Activated B cell treated with CpG ODN at 0.5 μM for 24 hours (primary cell): ENCODE data around the gene ALPL. TPM values are rescaled to one million over a fixed set of nuclear protein-coding genes. Genes with fewer than 3 reads are reported as not detected.

ENCODE experiments used
- ATAC-seq: fragments of 200-7000 bp; cut with Tn5 transposase; one replicate; pipeline ENCODE4 v1.10.0; 2021; ENCODE audit warnings: low read depth, mild to moderate bottlenecking, moderate library complexity
- CTCF ChIA-PET: fragments of 350-600 bp; sonication (Branson Sonifier 250); formaldehyde crosslinking; loops from one replicate; lab custom pipeline; 2021; ENCODE audit warnings: antibody characterized with exemption; lab: Charles Lee
- POLR2A ChIA-PET: fragments of 350-600 bp; sonication (Branson Sonifier 250); formaldehyde crosslinking; loops from one replicate; lab custom pipeline; 2021; ENCODE audit warnings: antibody characterized with exemption; lab: Charles Lee
- DNase-seq: peaks from one replicate; pipeline ENCODE4 v3.0.0; 2022
- H3K27ac Mint-ChIP-seq: one replicate; pipeline ENCODE4 v1.8.0; 2020; ENCODE audit warnings: mixed read lengths
- H3K27me3 Mint-ChIP-seq: one replicate; pipeline ENCODE4 v1.8.0; 2021; ENCODE audit warnings: mixed read lengths
- H3K36me3 Mint-ChIP-seq: one replicate; pipeline ENCODE4 v1.8.0; 2021; ENCODE audit warnings: low read depth, mixed read lengths
- H3K4me1 Mint-ChIP-seq: one replicate; pipeline ENCODE4 v1.8.0; 2021; ENCODE audit warnings: mixed read lengths
- H3K4me3 Mint-ChIP-seq: one replicate; pipeline ENCODE4 v1.8.0; 2020; ENCODE audit warnings: mild to moderate bottlenecking, mixed read lengths
- H3K9me3 Mint-ChIP-seq: one replicate; pipeline ENCODE4 v1.8.0; 2020; ENCODE audit warnings: mixed read lengths
- intact Hi-C: fragments of 100-400 bp; cut with micrococcal nuclease; formaldehyde crosslinking; loops from one replicate; pipeline ENCODE4 v1.15.1; 2024
- total RNA-seq: library from RNA; stranded (reverse); gene quantifications from 2 replicates; pipeline ENCODE4 v1.2.3, GENCODE V29; 2022
- TF ChIP-seq, protein P1 (sequence below): fragments of 200-600 bp; IDR thresholded peaks from one replicate; pipeline ENCODE4 v1.8.0; 2022; ENCODE audit warnings: antibody characterized with exemption, mild to moderate bottlenecking

The ALPL gene
- total RNA-seq, 1 donor from 2014 or later, result 14.7 TPM

DNA sequence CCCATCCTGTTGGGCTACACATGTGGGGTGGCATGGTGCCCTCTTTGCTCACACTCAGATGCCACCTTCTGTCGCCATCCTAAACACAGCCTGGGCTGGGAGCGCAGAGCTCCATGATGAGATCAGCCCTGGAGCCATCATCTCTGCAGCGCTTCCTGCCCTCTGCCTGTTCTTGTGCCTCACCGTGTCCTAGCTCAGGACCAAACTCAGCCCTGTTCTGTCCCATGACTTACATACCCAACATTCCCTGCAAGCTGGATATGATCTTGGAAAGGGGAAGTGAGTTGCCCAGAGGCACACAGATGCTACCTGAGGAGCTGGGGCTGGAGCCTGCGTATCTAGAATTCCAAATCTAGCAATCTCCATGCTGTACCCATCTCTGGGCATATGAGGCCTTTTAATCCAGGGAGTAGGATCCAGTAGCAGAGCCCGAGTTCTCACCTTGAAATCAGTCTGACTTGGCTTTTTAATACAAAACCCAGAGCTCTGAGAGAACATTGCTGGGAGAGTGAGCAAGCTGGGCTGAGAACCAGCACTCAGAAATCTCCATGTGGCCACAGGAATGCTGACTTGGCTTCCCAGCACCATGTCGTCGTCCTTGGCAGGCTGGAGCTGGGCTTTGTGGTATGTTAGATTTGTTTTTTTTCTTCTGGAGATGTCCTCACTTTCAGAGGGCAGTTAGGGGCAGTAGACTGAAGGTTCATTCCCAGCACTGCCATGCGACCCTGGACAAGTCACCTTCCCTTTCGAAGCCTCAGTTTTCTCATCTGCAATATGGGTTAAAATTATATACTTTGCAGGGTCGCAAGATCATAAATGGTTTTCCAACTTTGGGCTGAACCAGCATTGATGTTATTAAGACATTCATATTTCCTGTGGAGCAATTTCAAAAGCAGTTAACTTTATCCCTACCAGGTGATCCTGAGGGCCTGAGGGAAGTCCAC is 2.6 kb downstream of the ALPL start:
- Mint-ChIP-seq H3K4me1 (peaks cover 45% of the 10 kb centered on the region), H3K9me3 (no peaks in the 10 kb centered on the region), H3K36me3 (no peaks in the 10 kb centered on the region), H3K4me3 (no peak overlapping the region), H3K27ac (no peak overlapping the region), H3K27me3 (peaks cover 16% of the 10 kb centered on the region)
- CTCF ChIA-PET, result interaction anchor here (0.7 to 4.9 kb wide), 6 partner anchors 11 to 36 kb away, joined by 3 to 36 read pairs (median 4); no protein-coding TSS in a partner anchor
- POLR2A ChIA-PET, result interaction anchor here (0.6 to 3.1 kb wide), 5 partner anchors 9 to 23 kb away, joined by 3 to 9 read pairs (median 3); no protein-coding TSS in a partner anchor
- DNase-seq (no peak), ATAC-seq (no peak)
- TF ChIP-seq, protein P1, sequence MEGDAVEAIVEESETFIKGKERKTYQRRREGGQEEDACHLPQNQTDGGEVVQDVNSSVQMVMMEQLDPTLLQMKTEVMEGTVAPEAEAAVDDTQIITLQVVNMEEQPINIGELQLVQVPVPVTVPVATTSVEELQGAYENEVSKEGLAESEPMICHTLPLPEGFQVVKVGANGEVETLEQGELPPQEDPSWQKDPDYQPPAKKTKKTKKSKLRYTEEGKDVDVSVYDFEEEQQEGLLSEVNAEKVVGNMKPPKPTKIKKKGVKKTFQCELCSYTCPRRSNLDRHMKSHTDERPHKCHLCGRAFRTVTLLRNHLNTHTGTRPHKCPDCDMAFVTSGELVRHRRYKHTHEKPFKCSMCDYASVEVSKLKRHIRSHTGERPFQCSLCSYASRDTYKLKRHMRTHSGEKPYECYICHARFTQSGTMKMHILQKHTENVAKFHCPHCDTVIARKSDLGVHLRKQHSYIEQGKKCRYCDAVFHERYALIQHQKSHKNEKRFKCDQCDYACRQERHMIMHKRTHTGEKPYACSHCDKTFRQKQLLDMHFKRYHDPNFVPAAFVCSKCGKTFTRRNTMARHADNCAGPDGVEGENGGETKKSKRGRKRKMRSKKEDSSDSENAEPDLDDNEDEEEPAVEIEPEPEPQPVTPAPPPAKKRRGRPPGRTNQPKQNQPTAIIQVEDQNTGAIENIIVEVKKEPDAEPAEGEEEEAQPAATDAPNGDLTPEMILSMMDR, result no peak
- intact Hi-C loops, result no loop called here

DNA sequence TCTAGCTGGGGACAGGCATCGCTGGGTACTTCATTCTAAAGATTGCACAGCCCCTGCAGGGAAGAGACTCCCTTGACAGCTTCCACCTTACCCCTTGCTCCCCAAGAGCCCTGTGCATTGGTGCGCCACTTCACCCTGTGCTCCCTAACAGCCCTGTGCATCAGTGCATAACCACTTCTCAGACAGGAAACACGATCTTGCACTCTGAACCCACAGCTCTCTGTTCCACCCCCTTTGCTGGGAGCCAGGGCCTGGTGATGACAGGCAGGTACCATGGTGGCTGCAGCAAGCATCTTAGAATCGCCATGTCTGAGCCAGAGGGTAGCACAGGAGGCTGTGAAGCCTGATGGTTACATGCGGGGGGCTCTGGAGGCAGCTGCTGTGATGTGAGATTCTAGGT is 5.0 kb downstream of the ALPL start:
- ATAC-seq (peak; percentile 12), DNase-seq (no peak)
- intact Hi-C loops, result no loop called here
- ChIA-PET CTCF (interaction anchor here (0.5 to 4.9 kb wide), 3 partner anchors 21 to 521 kb away, joined by 3 to 36 read pairs (median 4); no protein-coding TSS in a partner anchor), POLR2A (interaction anchor here (0.6 to 1.3 kb wide), 3 partner anchors 9 to 1390 kb away, joined by 3 to 6 read pairs (median 4); no protein-coding TSS in a partner anchor)
- Mint-ChIP-seq H3K9me3 (no peaks in the 10 kb centered on the region), H3K4me3 (peak overlapping the region; percentile 28), H3K4me1 (peaks cover 61% of the 10 kb centered on the region), H3K27me3 (peaks cover 2% of the 10 kb centered on the region), H3K36me3 (no peaks in the 10 kb centered on the region), H3K27ac (peak overlapping the region; percentile 46)
- TF ChIP-seq, protein P1, result no peak

DNA sequence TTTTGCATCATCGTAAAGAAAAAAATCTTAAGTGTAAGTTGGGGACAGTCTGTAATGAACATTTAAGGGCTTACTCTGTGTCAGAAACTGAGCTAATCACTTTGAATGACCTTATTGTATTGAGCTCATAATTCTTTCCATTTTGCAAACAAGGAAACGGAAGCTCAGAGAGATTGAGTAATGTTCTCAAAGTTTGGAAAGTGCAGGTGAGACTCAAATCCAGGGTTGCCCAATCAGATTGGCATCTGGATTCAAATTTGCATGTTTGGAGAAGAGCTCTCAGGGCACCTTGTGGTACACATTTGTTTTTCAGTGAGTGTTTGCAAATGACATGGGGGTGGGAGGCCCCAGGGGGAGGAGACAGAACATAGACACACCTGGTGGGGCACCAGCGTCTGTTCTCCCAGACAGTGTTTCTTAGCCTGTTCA is 8.0 kb downstream of the ALPL start:
- Mint-ChIP-seq H3K9me3 (no peaks in the 10 kb centered on the region), H3K4me1 (peaks cover 82% of the 10 kb centered on the region)

DNA sequence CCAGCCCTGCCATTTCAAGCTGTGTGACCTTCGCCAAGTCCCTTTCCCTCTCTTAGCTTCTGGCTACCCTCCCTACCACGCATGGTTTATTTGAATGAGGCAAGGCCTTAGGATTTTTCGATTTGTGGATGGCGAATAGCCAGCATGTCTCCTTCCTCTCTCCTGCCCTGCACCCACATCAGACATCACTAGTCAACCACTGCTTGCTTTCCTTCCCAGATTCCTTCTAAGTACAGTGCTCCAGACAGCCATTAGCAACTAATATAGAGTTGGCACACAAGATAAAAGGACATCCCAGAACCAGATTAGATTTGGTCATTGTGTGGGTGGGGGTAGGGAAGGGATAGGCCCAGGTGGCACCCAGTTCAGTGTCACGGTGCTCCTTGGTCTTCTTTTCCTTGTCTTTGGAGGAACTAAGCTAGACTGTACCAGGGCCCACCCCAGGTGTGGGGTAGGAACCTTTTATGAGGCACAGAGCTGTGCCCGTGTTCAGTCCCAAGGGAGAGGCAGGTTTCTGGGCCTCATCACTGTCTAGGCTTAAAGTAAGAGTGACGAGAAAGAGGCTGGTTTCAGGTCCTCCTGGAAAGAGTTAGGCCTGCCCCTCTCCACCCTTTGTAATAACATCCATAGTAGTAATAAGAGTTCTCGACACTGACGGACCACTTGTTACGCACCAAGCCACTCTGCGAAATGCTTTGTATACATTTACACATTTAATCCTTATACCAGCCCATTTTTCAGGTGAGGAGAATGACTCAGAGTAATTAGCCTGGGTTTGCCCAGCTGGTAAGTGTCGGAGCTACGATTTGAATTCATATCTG is 8.6 kb downstream of the ALPL start:
- Mint-ChIP-seq H3K4me1 (peaks cover 89% of the 10 kb centered on the region), H3K4me3 (peak overlapping the region; percentile 40), H3K36me3 (no peaks in the 10 kb centered on the region), H3K27me3 (no peaks in the 10 kb centered on the region), H3K9me3 (no peaks in the 10 kb centered on the region), H3K27ac (peak overlapping the region; percentile 96)
- DNase-seq, result peak; percentile 36
- POLR2A ChIA-PET, result interaction anchor here (0.6 to 4.5 kb wide), 7 partner anchors 8 to 506 kb away, joined by 3 to 37 read pairs (median 5); partner anchors contain the start of genes ALPL and ECE1
- ATAC-seq, result peak; percentile 71
- CTCF ChIA-PET, result interaction anchor here (1.1 to 1.3 kb wide), 4 partner anchors 12 to 225 kb away, joined by 3 to 4 read pairs (median 4); no protein-coding TSS in a partner anchor
- intact Hi-C loops, result loop anchor here (2.0 to 5.0 kb wide), 2 partner anchors 223 to 264 kb away; partner anchors contain the start of gene USP48
- TF ChIP-seq, protein P1, result no peak

More for the DNA sequence above, 8.0 kb downstream of the ALPL start:
- POLR2A ChIA-PET, result interaction anchor here (1.0 to 4.5 kb wide), 3 partner anchors 9 to 731 kb away, joined by 3 to 37 read pairs (median 4); partner anchors contain the start of gene ECE1
- Mint-ChIP-seq H3K36me3 (no peaks in the 10 kb centered on the region), H3K4me3 (peak overlapping the region; percentile 39), H3K27me3 (no peaks in the 10 kb centered on the region), H3K27ac (peak overlapping the region; percentile 96)
- CTCF ChIA-PET, result interaction anchor here (1.2 to 1.3 kb wide), 4 partner anchors 11 to 18 kb away, joined by 3 to 4 read pairs (median 3); no protein-coding TSS in a partner anchor
- intact Hi-C loops, result loop anchor here (5.0 kb wide), 1 partner anchor 265 kb away; the partner anchor contains the start of gene USP48
- ATAC-seq (peak; percentile 6), DNase-seq (no peak)
- TF ChIP-seq, protein P1, result no peak
